Endothelial cell of umbilical vein (primary cell): ENCODE results near the gene MED12L. TPM values are rescaled to one million over a fixed set of nuclear protein-coding genes. Genes with fewer than 3 reads are reported as not detected.

Experiments used
- BruUV-seq: library from RNA; stranded (reverse); fragments of 400-500 nt; replicated peaks from 2 replicates; lab custom pipeline; 2021; lab: Mats Ljungman, UMichigan
- CTCF ChIA-PET: fragments of 300-600, 350-600 bp; sonication (Branson Sonifier 250); formaldehyde crosslinking; loops from one replicate; lab custom pipeline; 2021; ENCODE audit warnings: antibody characterized with exemption, inconsistent platforms; lab: Charles Lee
- POLR2A ChIA-PET: fragments of 300-600, 350-600 bp; sonication (Branson Sonifier 250); formaldehyde crosslinking; loops from one replicate; lab custom pipeline; 2021; ENCODE audit warnings: antibody characterized with exemption, inconsistent platforms; lab: Charles Lee
- DNase-seq: peaks from one replicate; pipeline ENCODE4 v3.0.0-alpha.2; 2011; ENCODE audit warnings: low read depth, low spot score
- FAIRE-seq: peaks from 2 replicates; lab custom pipeline; 2011; peaks lifted over from hg19 to GRCh38; lab: Jason Lieb, UNC
- H2AFZ ChIP-seq: 2 replicates; pipeline ENCODE4 v1.6.0; 2012; ENCODE audit warnings: low read depth, low read length, control low read depth, inconsistent platforms
- H3K27ac ChIP-seq: 2 replicates; pipeline ENCODE4 v1.5.1; 2011; ENCODE audit warnings: low read depth, mild to moderate bottlenecking, control low read depth, low read length, moderate library complexity; ENCODE audit not compliant: insufficient read depth
- H3K27me3 ChIP-seq, 2 experiments: 2 replicates each; pipeline versions ENCODE4 v1.6.0 to v1.6.1; 2011; ENCODE audit warnings: low read length in 2 of 2, mixed read lengths in 1 of 2; ENCODE audit not compliant: control insufficient read depth in 2 of 2, insufficient read depth in 2 of 2
- H3K36me3 ChIP-seq, 2 experiments: 2 replicates in 1 of 2; 3 replicates in 1 of 2; pipeline ENCODE4 v1.5.1; 2011; ENCODE audit warnings: low read length in 2 of 2, mild to moderate bottlenecking in 1 of 2, moderate library complexity in 1 of 2; ENCODE audit not compliant: control insufficient read depth in 2 of 2, insufficient read depth in 2 of 2; ENCODE audit errors: extremely low read depth in 1 of 2
- H3K4me1 ChIP-seq: 3 replicates; pipeline ENCODE4 v1.5.1; 2011; ENCODE audit warnings: mild to moderate bottlenecking, low read length; ENCODE audit not compliant: control insufficient read depth, insufficient read depth; ENCODE audit errors: extremely low read depth
- H3K4me2 ChIP-seq: 2 replicates; pipeline ENCODE4 v1.6.1; 2011; ENCODE audit warnings: low read length, control low read depth, mixed read lengths; ENCODE audit not compliant: insufficient read depth
- H3K4me3 ChIP-seq, 3 experiments: fragments of 200-600 bp in 1 of 3; sonication (generic), shearing (Covaris generic) in 1 of 3; replicated peaks in 1 of 3; 2 replicates each; pipeline ENCODE4 v1.5.1; 2011 to 2016; ENCODE audit warnings: control low read depth in 3 of 3, low read length in 3 of 3, mild to moderate bottlenecking in 2 of 3, inconsistent platforms in 1 of 3, low read depth in 1 of 3, moderate library complexity in 1 of 3; ENCODE audit not compliant: insufficient read depth in 1 of 3
- H3K79me2 ChIP-seq: 2 replicates; pipeline ENCODE4 v1.6.0; 2012; ENCODE audit warnings: low read length, inconsistent platforms; ENCODE audit not compliant: control insufficient read depth, insufficient read depth
- H3K9ac ChIP-seq: replicated peaks from 2 replicates; pipeline ENCODE3; 2011; ENCODE audit warnings: low read length, control low read depth; ENCODE audit not compliant: insufficient read depth; ENCODE audit errors: extremely low read depth
- H3K9me1 ChIP-seq: replicated peaks from 3 replicates; pipeline ENCODE4 v1.6.0; 2011; ENCODE audit warnings: mild to moderate bottlenecking, low read length; ENCODE audit not compliant: control insufficient read depth, insufficient read depth; ENCODE audit errors: extremely low read depth
- H3K9me3 ChIP-seq: replicated peaks from 2 replicates; pipeline ENCODE4 v1.5.1; 2012; ENCODE audit warnings: low read length, inconsistent platforms; ENCODE audit not compliant: control insufficient read depth, insufficient read depth
- H4K20me1 ChIP-seq: replicated peaks from 2 replicates; pipeline ENCODE3; 2011; ENCODE audit warnings: mild to moderate bottlenecking, low read length; ENCODE audit not compliant: control insufficient read depth, insufficient read depth; ENCODE audit errors: extremely low read depth
- CTCF ChIP-seq, 2 donors: IDR thresholded peaks; 1 replicate in 1 of 2; 2 replicates in 1 of 2; pipeline ENCODE4 v1.5.1; 2011; ENCODE audit warnings: low read length in 2 of 2, mild to moderate bottlenecking in 2 of 2, moderate library complexity in 2 of 2, control low read depth in 1 of 2, inconsistent platforms in 1 of 2, low read depth in 1 of 2; ENCODE audit not compliant: insufficient read depth in 1 of 2; ENCODE audit errors: extremely low read depth in 1 of 2
- EZH2 ChIP-seq: IDR thresholded peaks from 2 replicates; pipeline ENCODE4 v1.6.1; 2012; ENCODE audit warnings: borderline replicate concordance, low read depth, mild to moderate bottlenecking, moderate library complexity, low read length, inconsistent platforms; ENCODE audit not compliant: severe bottlenecking
- FOS ChIP-seq: IDR thresholded peaks from 2 replicates; pipeline ENCODE4 v1.6.1; 2011; ENCODE audit warnings: mild to moderate bottlenecking, low read length, moderate library complexity, borderline replicate concordance; ENCODE audit not compliant: insufficient read depth
- GATA2 ChIP-seq: IDR thresholded peaks from 2 replicates; pipeline ENCODE4 v1.7.0; 2011; ENCODE audit warnings: low read depth, mild to moderate bottlenecking, moderate library complexity, mixed read lengths, low read length; ENCODE audit not compliant: insufficient read length, insufficient read depth
- JUN ChIP-seq: IDR thresholded peaks from 2 replicates; pipeline ENCODE4 v1.6.1; 2011; ENCODE audit warnings: borderline replicate concordance, low read depth; ENCODE audit not compliant: insufficient read length, insufficient read depth
- MAX ChIP-seq: IDR thresholded peaks from 2 replicates; pipeline ENCODE4 v1.6.1; 2011; ENCODE audit not compliant: insufficient read depth, insufficient read length
- MYC ChIP-seq: IDR thresholded peaks from one replicate; pipeline ENCODE4 v1.6.1; 2011; ENCODE audit warnings: mild to moderate bottlenecking, low read depth, low read length
- POLR2A ChIP-seq: IDR thresholded peaks from 2 replicates; pipeline ENCODE4 v1.6.1; 2012; ENCODE audit warnings: low read depth, mild to moderate bottlenecking, control low read depth, low read length
- POLR2AphosphoS5 ChIP-seq: IDR thresholded peaks from 2 replicates; pipeline ENCODE4 v1.6.1; 2012; ENCODE audit warnings: low read depth, mild to moderate bottlenecking, control low read depth, low read length, moderate library complexity; ENCODE audit not compliant: insufficient read depth
- dilution Hi-C: fragments of 300-500 bp; cut with MboI; formaldehyde crosslinking; loops from one replicate; pipeline ENCODE4 v1.15.0; 2019; ENCODE audit warnings: low sequenced_read_pairs; ENCODE audit not compliant: extremely low pct_ligation_motif_present
- intact Hi-C: fragments of 100-400 bp; cut with micrococcal nuclease; formaldehyde crosslinking; loops from one replicate; pipeline ENCODE4 v1.10.0; 2022
- polyA plus RNA-seq, 4 experiments: library from polyadenylated mRNA; depleted of rRNA in 3 of 4; stranded (reverse) in 3 of 4; unstranded in 1 of 4; fragments of >200 nt; gene quantifications; 2 replicates each; pipeline versions ENCODE4 v1.2.1 to v1.2.3, GENCODE V29; 2011 to 2012; ENCODE audit warnings: missing spikeins in 1 of 4
- total RNA-seq: library from RNA; stranded (reverse); gene quantifications from 2 replicates; pipeline ENCODE4 v1.2.3, GENCODE V29; 2021

The MED12L gene
- total and polyA plus RNA-seq, 2 donors (not counting 3 experiments of a cell fraction or from before 2014, with no cell fraction given): 0.03 to 0.27 TPM

- POLR2A ChIA-PET: no interaction called here
Observed at GRCh38 chr3:151201051-151201730, 115.7 kb downstream of the MED12L start.

More at GRCh38 chr3:151201051-151201730, 115.7 kb downstream of the MED12L start:
- CTCF ChIA-PET: interaction anchor here (0.9 kb wide), 1 partner anchor 8 kb away, joined by 3 read pairs; no protein-coding TSS in a partner anchor
- TF ChIP-seq EZH2: no peak
- no peak for TF ChIP-seq CTCF (IDR thresholded peaks at IDR 0.05; ENCODE audit: extremely low read depth in 1 of 2, insufficient read depth in 1 of 2, low read depth in 1 of 2, low read length in 2 of 2)
- no peak for TF ChIP-seq FOS
- no peak for TF ChIP-seq GATA2
- no peak for TF ChIP-seq MAX
- no peak for TF ChIP-seq JUN
- no peak for TF ChIP-seq MYC
- no peak for TF ChIP-seq POLR2A
- TF ChIP-seq POLR2AphosphoS5: no peak
- no peaks in the 10 kb centered on the region for H3K9me3 ChIP-seq
- no peak overlapping the region for H3K9ac ChIP-seq
- dilution Hi-C loops (no loop called here), intact Hi-C loops (no loop called here)
- H3K4me1 ChIP-seq: no peaks in the 10 kb centered on the region
- no peak for FAIRE-seq
- no peaks in the 10 kb centered on the region for H3K27me3 ChIP-seq
- no peak overlapping the region for H3K4me3 ChIP-seq
- no peaks in the 10 kb centered on the region for H3K79me2 ChIP-seq
- no peak for DNase-seq
- H3K9me1 ChIP-seq: no peaks in the 10 kb centered on the region
- no peaks in the 10 kb centered on the region for H4K20me1 ChIP-seq
- H3K36me3 ChIP-seq: no peaks in the 10 kb centered on the region
- H3K27ac ChIP-seq: no peak overlapping the region
- no TSS peak for BruUV-seq
- no peak overlapping the region for H3K4me2 ChIP-seq
- no peak overlapping the region for H2AFZ ChIP-seq
